ENCODE results near the gene ADGRD2. TPM values are rescaled to one million over a fixed set of nuclear protein-coding genes. Genes with fewer than 3 reads are reported as not detected.

Gene ADGRD2
- total and polyA plus RNA-seq, 9 of the 15 experiments (the other 6 are each of a cell fraction or from before 2014, with no cell fraction given): not detected

DNA sequence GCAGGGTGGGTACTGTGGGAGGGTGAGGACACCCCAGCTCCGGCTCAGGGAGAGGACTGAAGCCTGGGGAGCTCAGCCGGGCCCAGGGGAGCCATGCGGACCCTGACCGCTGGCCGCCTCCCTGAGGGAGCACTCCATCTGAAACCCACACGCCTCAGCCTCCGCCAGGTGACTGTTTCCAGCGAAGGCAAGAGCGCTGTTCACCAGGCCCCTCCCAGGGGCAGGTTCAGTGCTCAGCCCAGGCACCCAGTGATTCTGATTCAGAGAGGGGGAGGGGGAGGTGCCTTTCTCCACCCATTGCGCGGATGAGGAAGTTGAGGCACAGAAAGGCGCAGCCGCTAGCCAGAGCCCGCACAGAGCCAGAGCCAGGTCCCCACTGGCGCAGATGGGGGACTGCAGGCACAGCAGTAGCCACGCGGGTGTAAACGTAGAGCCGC is 27.0 kb downstream of the ADGRD2 start:
- ATAC-seq: peak; percentile 27
- Histone ChIP-seq H3K27me3 (ENCODE audit: control insufficient read depth in 2 of 2, insufficient read depth in 2 of 2, low read length in 2 of 2) (peaks cover 4 to 56% of the 10 kb centered on the region in 2 experiments; a peak in 4 of 5 replicates), H3K27ac (ENCODE audit: extremely low read depth, low read depth, low read length) (no peak overlapping the region), H3K79me2 (ENCODE audit: control insufficient read depth, insufficient read depth, low read length) (no peaks in the 10 kb centered on the region), H3K4me2 (ENCODE audit: insufficient read depth, low read length) (peak overlapping the region; percentile 7; the same call in 1 of the 2 replicates), H3K9me1 (ENCODE audit: control insufficient read depth, insufficient read depth, low read length) (no peaks in the 10 kb centered on the region), H3K4me3 (peak overlapping the region; percentile 18; the same call in 1 of the 2 replicates), H3K36me3 (ENCODE audit: control insufficient read depth, insufficient read depth, low read length) (no peaks in the 10 kb centered on the region), H3K4me1 (replicated peaks in 1 of 2; ENCODE audit: control insufficient read depth in 2 of 2, insufficient read depth in 2 of 2, low read length in 2 of 2) (peaks cover 0 to 52% of the 10 kb centered on the region in 2 experiments; a peak in 3 of 5 replicates), H4K20me1 (replicated peaks; ENCODE audit: control insufficient read depth, insufficient read depth, low read length) (peaks cover 16% of the 10 kb centered on the region), H3K9me3 (replicated peaks; ENCODE audit: control insufficient read depth, insufficient read depth, low read depth, low read length) (no peaks in the 10 kb centered on the region), H2AFZ (ENCODE audit: low read depth, low read length) (no peak overlapping the region), H3K9ac (ENCODE audit: insufficient read depth in 1 of 2, low read depth in 2 of 2, low read length in 2 of 2) (peak overlapping the region in 1 of 2 experiments; percentile 43; a peak in 2 of 4 replicates)
- in situ Hi-C loops (cut with MboI): no loop called here
- 9% methylated on average over 14 of the region's 19 CpGs for WGBS (ENCODE audit: insufficient coverage, low coverage, missing lambda C conversion rate)
- intact Hi-C loops (cut with micrococcal nuclease): no loop called here
- no TSS peak for BruUV-seq (replicated peaks)
- DNase-seq (ENCODE audit: extremely low read depth in 1 of 4, low spot score in 3 of 4): peak in 2 of 4 experiments; percentile 37 to 42
- CTCF ChIA-PET (ENCODE audit: low intra/inter-chr PET ratio): no interaction called here
- POLR2A ChIA-PET: no interaction called here
- no peak for FAIRE-seq
- TF ChIP-seq, protein P1, sequence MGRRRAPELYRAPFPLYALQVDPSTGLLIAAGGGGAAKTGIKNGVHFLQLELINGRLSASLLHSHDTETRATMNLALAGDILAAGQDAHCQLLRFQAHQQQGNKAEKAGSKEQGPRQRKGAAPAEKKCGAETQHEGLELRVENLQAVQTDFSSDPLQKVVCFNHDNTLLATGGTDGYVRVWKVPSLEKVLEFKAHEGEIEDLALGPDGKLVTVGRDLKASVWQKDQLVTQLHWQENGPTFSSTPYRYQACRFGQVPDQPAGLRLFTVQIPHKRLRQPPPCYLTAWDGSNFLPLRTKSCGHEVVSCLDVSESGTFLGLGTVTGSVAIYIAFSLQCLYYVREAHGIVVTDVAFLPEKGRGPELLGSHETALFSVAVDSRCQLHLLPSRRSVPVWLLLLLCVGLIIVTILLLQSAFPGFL (CRISPR knock-in tag; IDR thresholded peaks at IDR 0.05): no peak
- TF ChIP-seq, protein P2, sequence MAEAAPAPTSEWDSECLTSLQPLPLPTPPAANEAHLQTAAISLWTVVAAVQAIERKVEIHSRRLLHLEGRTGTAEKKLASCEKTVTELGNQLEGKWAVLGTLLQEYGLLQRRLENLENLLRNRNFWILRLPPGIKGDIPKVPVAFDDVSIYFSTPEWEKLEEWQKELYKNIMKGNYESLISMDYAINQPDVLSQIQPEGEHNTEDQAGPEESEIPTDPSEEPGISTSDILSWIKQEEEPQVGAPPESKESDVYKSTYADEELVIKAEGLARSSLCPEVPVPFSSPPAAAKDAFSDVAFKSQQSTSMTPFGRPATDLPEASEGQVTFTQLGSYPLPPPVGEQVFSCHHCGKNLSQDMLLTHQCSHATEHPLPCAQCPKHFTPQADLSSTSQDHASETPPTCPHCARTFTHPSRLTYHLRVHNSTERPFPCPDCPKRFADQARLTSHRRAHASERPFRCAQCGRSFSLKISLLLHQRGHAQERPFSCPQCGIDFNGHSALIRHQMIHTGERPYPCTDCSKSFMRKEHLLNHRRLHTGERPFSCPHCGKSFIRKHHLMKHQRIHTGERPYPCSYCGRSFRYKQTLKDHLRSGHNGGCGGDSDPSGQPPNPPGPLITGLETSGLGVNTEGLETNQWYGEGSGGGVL (CRISPR knock-in tag; IDR thresholded peaks at IDR 0.05): no peak
- TF ChIP-seq RFX1 (IDR thresholded peaks at IDR 0.05) (no peak), NFE2 (IDR thresholded peaks at IDR 0.05; ENCODE audit: low read depth) (no peak), HSF4 (CRISPR knock-in tag; IDR thresholded peaks at IDR 0.05; ENCODE audit: borderline replicate concordance) (no peak), FOSL1 (tag; conservative IDR thresholded peaks at IDR 0.05) (no peak), PHB2 (IDR thresholded peaks at IDR 0.05; ENCODE audit: low read depth) (no peak), ZNF408 (CRISPR knock-in tag; IDR thresholded peaks at IDR 0.05; ENCODE audit: low read depth) (no peak), MIER1 (IDR thresholded peaks at IDR 0.05; ENCODE audit: low read depth) (no peak), HDGF (IDR thresholded peaks at IDR 0.05) (no peak), RBM34 (IDR thresholded peaks at IDR 0.05; ENCODE audit: borderline replicate concordance, insufficient read depth, low read length) (no peak), ZNF436 (CRISPR knock-in tag; IDR thresholded peaks at IDR 0.05) (no peak), FOS (IDR thresholded peaks at IDR 0.05; ENCODE audit: extremely low read depth, insufficient read length) (no peak), TFAM (CRISPR knock-in tag; conservative IDR thresholded peaks at IDR 0.05) (no peak), NRF1 (conservative IDR thresholded peaks at IDR 0.05 in 1 of 2, IDR thresholded peaks at IDR 0.05 in 1 of 2) (0 out of 4 replicates have a peak, but pooled peaks of 1 of the 2 experiments have one; percentile 17)
- TF ChIP-seq, protein P3, sequence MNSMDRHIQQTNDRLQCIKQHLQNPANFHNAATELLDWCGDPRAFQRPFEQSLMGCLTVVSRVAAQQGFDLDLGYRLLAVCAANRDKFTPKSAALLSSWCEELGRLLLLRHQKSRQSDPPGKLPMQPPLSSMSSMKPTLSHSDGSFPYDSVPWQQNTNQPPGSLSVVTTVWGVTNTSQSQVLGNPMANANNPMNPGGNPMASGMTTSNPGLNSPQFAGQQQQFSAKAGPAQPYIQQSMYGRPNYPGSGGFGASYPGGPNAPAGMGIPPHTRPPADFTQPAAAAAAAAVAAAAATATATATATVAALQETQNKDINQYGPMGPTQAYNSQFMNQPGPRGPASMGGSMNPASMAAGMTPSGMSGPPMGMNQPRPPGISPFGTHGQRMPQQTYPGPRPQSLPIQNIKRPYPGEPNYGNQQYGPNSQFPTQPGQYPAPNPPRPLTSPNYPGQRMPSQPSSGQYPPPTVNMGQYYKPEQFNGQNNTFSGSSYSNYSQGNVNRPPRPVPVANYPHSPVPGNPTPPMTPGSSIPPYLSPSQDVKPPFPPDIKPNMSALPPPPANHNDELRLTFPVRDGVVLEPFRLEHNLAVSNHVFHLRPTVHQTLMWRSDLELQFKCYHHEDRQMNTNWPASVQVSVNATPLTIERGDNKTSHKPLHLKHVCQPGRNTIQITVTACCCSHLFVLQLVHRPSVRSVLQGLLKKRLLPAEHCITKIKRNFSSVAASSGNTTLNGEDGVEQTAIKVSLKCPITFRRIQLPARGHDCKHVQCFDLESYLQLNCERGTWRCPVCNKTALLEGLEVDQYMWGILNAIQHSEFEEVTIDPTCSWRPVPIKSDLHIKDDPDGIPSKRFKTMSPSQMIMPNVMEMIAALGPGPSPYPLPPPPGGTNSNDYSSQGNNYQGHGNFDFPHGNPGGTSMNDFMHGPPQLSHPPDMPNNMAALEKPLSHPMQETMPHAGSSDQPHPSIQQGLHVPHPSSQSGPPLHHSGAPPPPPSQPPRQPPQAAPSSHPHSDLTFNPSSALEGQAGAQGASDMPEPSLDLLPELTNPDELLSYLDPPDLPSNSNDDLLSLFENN (IDR thresholded peaks at IDR 0.05; ENCODE audit: low read depth in 2 of 2, low read length in 2 of 2): no peak

All from K562 (cell line).